Measurements from ENCODE around the gene IGF2BP3.

The IGF2BP3 gene

DNA sequence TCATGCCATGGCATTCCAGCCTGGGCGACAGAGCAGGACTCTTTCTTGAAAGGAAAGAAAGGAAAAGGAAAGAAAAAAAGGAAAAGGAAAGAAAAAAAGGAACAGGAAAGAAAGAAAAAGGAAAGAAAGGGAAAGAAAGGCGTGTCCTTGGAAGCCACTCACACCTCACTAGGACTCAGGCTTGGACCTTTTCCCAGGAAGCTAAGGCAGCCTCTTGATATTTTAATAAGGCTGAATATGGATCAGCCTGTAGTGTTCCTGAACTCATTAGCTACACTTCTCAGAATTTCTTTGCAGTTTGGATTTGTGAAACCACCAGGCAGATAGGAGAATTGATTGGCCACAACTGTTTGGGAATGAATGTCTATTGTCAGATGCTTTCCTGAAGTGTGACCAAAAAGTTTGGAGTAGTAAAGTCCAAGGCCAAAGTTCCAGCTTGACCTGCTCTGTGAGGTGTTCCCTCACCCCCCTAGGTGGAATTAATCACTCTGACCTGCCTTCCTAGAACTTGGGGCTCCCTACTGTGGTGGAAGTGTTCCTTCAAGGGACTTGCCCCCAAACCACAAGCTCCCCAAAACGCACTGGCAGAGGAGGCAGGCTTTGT is 178.2 kb downstream of the IGF2BP3 start:
- no peak for DNase-seq

DNA sequence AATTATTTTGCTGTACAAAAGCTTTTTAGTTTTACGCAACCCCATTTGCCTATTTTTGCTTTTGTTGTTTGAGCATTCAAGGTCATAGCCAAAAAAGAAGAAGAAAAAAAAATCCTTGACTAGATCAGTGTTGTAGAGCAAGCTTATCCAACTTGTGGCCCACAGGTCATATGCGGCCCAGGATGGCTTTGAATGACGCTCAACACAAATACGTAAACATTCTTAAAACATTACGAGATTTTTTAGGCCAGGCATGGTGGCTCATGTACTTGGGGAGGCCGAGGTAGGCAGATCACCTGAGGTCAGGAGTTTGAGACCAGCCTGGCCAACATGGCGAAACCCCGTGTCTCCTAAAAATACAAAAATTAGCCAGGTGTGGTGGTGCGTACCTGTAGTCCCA is 179.3 kb downstream of the IGF2BP3 start:
- no peak for DNase-seq

DNA sequence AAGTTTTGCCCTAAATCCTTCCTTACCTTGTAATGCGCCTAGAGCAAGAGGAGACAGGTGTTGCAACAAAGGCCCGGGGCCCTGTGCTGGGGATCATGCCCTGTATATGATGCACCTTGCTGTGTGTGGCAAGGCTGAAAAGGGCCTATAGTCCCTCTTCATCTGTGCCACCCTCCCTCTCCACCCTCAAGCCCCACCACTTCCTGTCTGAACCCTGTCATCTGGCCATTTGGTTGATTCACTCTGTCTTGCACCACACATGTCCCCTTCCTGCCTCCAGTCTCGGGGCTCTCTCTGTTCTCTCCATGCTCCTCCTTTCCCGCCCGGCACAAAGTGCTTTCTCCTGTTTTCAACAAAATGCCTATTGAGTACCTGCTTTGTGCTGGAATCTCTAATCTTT is 182.7 kb downstream of the IGF2BP3 start:
- peak; percentile 53 for DNase-seq

DNA sequence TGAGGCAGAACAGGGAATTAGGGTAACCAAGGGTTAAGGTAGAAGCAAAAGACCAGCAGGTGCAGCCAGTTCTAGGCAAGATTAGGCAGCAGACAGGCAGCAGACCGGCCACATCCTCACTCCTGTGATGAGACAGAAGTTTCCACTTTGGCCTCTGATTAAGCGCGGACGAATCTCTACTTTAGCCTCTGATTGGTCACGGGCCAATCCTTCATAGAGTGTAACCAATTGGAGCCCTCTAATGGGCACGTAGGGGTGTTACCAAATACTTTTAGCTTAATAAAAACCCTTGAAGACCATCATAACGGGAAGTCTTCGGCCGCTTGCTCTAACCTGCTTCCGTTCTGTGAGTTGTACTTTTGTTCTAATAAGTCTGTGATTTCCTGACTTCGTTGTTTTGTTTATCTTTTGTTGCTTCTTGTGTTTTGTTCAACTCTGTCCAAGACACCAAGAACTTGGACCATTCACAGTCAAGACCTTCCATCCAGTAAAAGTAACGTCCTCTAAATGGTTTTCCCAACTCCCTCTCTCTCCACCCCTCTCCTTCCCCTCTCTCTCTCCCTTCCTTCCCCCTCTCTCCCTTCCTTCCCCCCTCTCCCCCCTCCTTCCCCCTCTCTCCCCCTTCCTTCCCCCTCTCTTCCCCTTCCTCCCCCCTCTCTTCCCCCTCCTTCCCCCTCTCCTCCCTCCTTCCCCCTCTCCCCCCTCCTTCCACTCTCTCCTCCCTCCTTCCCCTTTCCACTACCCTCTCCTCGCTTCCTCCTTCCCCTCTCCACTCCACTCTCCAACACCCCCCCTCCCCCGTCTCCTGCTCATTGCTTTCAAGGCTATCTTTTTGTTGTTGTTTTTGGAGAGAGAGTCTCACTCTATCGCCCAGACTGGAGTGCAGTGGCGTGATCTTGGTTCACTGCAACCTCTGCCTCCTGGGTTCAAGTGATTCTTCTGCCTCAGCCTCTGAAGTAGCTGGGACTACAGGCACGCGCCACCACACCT is 184.3 kb downstream of the IGF2BP3 start:
- DNase-seq, result no peak

DNA sequence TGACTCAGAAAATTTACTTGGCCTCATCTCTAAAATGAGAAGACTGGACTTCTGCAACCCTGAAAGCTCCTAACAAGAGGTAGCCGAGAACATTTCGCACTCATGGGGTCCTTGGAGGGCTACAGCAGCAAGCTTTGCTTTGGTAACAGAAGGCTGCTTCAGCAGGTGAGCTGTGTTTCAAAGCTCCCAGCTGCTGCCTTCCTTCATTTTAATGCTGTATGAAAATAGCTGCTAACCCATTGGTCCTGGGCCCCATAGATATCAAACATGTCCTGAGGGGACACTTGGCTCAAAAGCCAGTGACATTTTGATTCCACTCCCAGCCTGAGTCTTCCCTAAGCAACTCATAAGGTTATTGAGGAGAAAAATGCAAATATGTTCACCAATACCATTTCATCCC is 185.4 kb downstream of the IGF2BP3 start:
- no peak for DNase-seq

DNA sequence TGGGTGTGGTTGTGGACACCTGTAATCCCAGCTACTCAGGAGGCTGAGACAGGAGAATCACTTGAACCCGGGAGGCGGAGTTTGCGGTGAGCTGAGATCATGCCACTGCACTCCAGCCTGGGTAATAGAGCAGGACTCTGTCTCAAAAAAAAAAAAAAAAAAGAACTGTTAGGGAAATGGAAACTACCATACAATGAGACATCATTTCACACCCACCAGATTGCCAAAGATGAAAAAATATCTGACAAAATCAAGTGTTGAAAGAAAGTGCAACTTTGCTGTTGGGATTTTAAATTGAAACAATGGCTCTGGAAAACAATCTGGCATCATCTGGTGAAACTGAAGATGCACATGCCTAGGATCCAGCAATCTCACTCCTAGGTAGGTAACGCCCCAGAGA is 187.2 kb downstream of the IGF2BP3 start:
- DNase-seq, result no peak

DNA sequence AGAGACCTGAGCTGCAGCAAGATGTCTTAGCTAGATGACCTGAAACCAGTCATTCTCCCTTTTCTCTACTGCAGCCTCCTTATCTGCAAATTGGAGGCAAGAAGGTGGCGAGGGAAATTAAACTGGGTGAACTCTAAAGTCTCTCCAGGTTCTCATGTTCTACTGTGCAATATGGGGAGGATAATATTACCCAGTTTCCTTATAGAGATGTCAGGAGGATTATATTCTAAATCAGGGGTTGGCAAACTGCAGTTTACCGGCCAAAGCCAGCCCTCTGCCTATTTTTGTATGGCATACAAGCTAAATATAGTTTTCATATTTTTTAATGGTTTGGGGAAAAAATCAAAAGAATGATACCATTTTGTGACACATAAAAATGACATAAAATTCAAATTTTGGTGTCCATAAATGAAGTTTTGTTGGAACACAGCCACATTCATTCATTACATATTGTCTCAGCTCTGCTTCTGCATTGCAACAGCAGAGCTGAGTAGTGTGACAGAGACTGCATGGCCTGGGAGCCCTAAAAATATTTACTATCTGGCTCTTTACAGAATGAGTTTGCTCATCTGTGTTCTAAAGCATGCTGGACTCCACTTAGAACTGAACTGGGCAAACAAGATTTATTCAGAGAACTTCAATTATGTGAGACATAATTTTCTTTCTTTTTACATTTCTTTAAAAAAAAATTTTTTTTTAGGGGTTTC is 190.3 kb downstream of the IGF2BP3 start:
- DNase-seq, result no peak

DNA sequence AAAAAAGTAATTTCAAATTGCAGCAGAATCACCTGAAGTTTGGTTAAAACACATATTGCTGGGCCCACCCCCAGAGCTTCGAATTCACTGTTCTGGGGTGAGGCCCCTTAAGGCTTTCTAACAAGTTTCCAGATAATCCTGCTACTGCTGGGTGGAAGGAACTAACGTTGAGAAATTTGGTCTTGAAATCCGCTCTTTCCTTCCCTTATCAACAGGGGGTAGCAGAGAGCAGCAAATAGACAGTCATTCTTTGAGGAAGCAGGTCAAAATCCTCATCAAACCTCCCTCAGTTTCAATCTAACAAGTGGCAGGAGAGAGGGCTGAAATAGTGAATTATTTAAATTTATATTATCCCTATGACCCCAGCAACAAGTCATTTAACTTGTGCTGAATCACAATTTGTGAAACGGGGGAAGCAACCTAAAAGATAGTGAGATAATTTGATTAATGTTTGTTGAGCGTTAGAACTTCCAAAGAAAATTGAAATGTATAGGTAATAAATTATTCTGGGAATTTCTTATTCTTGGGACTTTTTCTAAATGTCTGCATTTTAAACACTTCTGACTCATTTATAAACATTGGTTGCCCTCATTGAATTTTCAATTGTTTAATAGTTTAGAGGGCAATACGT is 192.8 kb downstream of the IGF2BP3 start:
- DNase-seq, result no peak

DNA sequence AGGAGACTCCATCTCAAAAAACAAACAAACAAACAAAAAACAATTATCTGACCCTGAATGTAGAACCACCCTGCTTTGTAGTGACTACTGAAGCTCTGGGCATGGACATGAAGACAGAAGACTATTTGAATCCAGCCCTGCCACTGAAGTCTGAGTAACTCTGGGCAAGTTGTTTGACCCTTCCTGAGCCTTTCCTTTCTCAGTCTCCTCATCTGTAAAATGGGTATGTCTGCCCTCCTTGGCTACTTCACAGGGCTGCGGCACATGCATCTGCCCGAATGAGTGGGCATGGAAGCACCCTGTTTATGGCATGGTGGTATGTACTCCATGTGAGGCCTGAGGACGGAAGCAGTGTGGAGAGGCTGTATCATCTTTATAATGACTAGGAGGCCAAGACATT is 193.3 kb downstream of the IGF2BP3 start:
- DNase-seq, result no peak

DNA sequence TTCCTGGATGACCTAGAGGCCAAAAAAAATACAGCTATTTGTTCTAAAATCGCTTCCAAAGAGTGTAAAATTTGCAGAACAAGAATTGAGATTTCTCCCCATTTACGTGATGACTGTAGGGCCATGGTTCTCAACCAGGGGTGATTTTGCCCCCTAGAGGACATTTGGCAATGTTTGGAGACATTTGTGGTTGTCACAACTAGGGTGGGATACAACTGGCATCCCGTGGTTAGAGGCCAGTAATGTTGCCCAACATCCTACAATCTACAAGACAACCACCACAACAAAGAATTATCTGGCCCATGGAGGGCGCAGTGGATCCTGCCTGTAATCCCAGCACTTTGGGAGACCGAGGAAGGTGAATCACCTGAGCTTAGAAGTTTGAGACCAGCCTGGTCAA is 193.9 kb downstream of the IGF2BP3 start:
- no peak for DNase-seq

DNA sequence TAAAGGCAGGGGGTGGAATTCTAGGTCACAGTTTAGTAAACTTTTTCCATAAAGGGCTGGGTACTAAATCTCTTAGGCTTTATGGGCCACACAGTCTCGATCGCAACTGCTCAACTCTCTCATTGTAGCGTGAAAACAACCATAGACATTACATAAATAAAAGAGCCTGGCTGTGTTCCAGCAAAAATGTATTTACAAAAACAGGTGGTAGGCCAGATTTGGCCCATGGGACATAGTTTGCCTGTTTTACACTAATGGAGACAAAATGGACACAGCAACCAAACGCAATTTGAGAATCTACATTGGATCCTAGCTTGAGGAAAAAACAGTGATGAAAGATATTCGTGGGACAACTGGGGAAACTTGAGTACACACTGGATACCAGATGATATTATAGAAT is 194.4 kb downstream of the IGF2BP3 start:
- DNase-seq, result no peak

DNA sequence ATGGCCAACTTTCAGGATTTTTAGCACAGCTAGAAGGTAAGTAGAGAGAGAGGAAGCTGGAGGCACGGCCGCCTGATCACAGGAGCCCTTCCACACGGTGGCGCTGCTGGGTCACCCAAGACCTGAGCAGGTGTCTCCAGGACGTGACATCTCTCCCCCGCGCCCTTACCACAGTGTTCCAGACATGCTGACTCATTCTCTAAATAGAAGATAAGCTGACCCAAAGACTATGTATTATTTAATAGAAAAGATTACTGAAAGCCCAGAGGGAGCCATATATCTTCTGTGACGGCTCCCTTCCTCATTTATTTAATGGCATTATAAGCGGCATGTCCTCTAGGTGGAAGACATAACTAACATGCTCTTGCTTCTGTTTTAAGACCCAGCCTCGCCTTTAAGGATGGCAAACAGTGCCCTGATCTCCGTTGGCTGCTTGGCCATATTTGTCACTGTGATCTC is 197.1 kb downstream of the IGF2BP3 start:
- DNase-seq, result peak; percentile 85

DNA sequence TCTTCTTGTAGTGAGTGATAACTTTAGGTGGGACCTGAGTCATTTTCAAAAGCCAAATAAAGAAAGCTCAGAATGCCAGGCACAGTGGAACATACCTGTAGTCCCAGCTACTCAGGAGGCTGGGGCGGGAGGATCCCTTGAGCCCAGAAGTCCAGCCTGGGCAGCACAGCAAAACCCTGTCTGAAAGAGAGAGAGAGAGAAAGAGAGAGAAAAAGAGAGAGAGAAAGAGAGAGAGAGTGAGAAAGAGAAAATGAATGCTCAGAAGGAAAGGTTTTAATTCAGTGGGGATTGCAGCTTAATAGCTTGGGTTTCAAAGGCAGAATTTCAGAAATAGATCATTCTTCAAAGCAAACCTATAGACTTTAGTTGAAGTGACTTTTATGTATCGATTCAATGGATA is 198.0 kb downstream of the IGF2BP3 start:
- DNase-seq, result no peak

DNA sequence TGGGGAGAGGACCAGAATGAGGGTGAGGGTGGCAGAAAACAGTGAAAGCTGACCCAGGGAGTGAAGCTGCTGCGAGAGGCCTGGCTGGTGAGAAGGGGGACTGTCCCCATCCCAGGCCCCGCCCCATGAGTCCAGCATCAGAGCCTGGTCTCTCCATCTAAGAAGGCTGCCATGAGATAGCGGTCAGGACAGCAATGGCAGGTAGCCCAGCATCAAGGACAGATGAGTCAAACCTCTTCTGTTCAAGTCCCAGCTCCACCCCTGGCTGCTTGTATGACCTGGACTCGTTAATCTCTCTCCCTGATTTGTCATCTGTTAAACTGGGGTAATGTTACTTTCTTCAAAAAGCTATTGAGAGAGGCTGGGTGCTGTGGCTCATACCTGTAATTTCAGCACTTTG is 201.5 kb downstream of the IGF2BP3 start:
- DNase-seq, result no peak

DNA sequence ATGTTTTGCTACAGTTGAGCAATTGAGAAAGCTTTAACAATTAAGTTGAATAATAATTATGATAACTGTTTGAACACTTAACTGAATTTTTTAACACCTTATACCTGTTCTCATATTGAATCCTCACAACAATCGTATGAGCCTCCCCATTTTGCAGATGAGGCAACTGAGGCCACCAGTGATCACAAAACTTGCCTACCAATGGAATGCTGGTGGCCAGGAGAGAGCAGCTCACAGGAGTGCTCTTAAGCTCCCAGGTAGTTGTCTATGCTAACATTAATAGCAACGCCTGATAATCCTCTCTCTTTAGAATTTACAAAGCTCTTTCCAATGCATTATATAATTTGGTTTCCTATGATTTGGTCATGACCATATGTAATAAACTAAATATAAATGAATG is 202.1 kb downstream of the IGF2BP3 start:
- no peak for DNase-seq

DNA sequence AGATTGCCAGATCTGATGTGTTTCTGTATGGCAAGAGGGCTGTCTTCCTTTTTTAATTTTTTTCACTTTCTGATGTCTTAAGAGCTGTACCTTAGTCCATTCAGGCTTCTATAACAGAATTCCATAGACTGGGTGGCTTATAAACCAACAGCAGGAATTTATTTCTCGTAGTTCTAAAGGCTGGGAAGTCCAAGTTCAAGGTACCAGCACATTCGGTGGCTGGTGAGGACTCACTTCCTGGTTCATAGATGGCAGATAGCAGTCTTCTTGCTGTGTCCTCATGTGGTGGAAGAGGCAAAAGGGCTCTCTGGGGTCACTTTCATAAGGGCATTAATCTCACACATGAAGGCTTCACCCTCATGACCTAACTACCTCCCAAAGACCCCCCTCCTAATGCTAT is 202.9 kb downstream of the IGF2BP3 start:
- no peak for DNase-seq

DNA sequence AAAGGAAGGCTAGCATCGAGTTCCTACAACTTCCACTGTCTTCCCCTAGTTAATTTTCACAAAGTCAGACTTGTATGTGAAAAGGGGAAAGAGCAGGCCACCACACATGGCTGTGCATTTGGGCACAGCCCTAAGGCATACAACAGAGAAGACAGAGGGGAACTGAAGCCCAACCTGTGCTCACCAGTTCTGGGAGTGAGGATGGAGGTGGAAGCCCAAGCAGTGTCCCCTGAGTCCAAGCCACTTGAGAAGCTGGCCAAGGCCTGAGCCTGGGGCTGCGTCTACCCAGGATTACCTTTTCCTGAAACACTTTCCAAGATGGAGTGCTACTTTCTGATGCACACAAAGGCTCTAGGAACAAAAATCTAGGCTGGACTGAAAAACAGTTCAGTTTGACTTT is 203.4 kb downstream of the IGF2BP3 start:
- no peak for DNase-seq

DNA sequence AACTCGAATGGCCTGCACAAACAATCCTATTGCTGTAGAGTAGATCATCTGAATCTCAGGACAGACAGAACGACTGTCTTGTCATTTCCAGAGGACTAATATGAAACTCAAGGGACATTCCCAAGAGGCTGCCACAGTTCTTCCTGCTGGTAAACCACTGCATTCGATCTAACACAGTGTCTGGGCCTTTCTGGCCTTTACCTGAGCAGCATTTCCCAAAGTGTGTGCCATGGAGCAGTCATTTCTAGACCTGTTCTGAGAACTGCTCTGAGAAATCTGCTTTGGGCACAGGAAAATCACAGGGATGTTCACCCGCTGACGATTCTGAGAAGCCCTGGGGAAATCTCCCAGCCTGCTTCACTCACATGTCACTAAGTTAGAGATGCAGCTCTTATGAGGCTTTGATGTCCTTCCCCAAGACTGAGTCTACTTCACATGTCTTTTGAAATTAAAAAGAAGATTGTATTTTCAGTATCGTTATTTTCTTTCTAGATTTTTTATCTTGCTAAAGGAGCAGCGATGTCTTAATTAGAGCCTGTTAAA is 205.3 kb downstream of the IGF2BP3 start:
- no peak for DNase-seq

DNA sequence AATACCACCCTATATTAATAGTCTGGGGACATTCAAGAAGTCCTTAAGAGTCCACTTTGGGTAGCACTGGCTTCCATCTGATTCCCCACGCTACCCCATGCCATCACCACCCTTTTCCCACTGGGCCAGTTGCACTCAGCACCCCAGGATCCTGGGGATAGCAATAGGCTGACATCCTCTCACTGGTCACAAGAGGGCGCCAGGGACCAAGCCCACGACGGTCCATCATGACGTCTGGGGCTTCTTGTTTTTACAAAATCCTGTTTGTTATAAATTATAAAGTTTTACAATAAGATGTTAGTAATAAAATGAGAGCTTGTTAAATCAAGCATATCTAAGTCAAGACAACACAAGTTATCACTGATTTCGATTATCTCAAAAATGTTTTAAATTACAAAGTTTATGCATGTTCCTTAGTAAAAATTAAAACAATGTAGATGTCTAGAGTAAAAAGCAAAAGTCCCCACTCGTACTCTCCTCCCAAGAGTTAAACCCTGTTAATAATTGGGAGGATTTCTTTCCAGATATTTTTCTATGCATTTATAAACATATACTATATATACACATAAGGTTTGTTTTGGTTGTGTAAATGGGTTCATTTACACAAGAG is 208.3 kb downstream of the IGF2BP3 start:
- peak; percentile 30 for DNase-seq

DNA sequence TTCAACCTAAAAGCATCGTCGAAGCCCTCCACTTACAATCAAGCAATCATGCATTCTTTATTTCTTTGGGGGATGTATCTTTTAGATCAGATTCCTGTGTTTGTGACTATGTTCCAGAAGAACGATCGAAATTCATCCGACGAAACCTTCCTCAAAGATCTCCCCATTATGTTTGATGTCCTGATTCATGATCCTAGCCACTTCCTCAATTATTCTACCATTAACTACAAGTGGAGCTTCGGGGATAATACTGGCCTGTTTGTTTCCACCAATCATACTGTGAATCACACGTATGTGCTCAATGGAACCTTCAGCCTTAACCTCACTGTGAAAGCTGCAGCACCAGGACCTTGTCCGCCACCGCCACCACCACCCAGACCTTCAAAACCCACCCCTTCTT is 209.9 kb downstream of the IGF2BP3 start:
- no peak for DNase-seq

Measured in NK-92 treated with Interleukin-12 subunit alpha and Interleukin-12 subunit beta, amount 100 ng/mL, for 24 hours (cell line).